ENCODE measurements around the gene PNMA8A.

PNMA8A gene

DNA sequence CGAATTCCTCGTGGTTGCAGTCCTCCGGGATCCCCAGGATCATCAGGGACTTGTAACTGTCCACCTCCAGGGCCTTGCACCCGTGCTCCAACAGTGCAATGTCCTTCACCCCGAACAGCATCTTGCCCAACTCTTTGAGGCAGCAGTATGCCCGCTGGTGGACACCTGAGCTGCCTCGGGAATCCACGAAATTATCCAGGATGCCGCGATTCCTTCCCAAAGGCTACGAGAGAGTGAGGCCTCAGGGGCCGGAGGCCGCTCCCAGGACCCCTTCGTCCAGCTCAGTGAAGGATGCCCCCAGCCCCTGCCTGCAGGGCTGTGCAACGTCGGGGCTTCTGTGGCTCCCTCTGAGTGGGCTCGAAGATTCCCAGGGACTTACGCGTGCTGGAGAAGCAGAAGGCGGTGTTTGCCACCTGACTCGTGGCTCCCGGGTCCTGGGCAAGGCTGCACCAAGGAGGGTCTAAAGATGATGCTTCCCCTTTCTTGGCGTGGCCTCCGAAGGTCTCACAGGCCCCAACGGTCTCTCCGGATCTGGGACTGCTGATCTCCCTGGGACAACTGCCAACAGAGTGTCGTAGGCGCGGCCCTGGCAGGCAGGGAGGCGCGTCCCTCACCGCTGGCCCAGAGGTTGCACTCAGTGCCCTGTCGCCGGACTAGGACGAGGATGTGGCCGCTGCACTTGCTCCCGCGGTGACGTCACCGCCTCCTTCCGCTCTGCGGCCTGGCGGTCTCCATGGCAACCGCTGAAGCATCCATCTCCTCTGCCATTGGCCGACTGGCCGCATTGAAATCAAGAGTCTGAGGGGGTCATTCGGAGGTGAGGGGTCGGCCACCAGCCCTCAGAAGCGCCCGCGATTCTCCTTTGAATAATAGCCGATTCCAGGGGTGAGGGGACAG lies 42.9 kb downstream of the PNMA8A start, which contains the start of gene PNMA8C:
TSS of gene PNMA8C (minus strand) at position 698 of the 897 bp plus-strand sequence. CDS start at position 121, 577 bp downstream.
- peak; percentile 87 for DNase-seq (ENCODE audit: low spot score)

GRCh38 chr19:46427518-46428045 lies 43.8 kb downstream of the PNMA8A start:
- no peak for DNase-seq (ENCODE audit: low spot score)

DNA sequence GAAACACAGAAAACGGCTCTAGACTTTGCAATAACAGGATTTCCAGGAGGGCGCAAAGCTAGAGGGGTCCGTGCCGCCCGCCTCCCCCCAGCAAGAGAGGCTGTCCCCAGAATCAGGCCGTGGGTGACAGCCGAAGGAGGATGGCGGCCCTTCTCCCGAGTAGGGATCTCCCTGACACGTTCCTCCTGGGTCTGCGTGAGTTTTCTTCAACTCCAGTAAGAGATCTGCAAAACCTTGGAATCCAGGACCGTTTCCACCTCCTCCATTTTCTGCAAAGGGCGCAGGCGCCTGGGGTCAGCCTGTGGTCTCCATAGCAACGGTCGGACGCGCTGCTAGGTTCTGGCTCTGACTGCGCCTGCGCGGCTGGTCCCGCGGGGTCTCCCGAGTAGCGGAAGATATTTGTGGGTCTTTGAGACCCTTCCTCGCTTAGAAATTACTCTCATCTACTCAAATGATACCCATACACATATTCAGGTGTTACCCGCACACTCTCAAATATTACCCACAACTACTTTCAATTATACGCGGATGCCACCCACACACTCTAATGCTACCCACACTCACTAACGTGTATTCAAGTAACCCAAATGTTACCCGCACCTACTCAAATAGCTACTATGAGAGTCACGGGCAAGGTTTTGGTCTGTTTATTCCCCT lies 44.7 kb downstream of the PNMA8A start:
- peak; percentile 90 for DNase-seq (ENCODE audit: low spot score)

DNA sequence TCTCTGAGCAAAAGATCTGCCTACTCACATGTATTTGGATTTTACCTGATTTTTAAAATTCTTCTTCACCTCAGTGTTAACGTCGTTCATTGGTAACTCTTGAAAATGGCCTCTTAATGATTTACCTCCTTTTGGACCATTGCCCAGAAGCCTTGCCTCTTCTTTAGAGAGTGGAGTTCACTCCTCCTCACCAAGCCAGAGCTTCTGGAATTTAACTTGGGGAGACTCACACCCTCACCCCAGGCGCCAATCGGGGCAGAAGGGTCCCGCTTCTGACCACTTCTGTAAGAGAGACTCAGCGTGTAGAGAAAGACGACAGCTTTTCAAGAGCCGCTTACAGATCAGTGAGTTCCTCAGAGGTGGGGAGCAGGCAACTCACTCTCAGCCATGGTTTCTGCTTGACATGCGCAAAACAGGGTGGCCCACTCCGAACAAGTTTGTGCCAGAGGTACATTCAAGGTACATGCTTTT lies 45.3 kb downstream of the PNMA8A start:
- DNase-seq (ENCODE audit: low spot score) = no peak

DNA sequence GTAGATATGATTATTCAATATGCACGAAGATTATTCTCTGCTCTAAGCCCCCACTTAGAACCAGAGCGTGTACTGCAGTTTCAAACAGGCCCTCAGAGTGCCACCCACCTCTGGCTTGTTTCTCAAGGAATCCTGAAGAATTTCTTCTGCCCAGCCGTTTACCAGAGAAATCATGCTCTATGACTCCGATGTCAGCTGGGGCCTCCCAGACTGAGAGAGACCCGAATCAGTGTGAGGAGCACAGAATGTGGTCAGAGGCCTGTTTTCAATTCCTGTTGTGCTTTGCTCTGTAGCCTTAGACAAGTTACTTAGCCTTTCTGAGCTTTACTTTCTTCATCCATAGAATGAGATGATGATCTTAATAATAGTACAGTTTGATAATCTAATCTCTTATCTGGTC lies 48.2 kb downstream of the PNMA8A start:
- DNase-seq (ENCODE audit: low spot score) = no peak

DNA sequence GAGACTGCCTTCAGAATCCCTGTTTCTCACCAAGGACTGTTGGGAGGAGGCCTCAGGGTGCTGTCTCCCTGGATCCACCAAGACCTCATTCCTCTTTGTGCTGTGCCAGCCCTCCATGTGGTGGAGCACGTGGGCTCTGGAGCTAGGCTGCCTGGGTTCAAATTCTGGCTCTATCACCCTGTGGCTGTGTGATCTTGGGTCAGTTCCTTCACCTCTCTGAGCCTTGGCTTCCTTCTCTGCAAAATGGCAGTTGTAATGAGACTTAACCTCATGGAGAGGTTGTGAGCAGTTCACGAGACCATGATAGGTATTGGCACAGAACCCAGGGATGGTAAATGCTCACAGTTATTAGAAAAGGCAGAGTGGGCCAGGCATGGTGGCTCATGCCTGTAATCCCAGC lies 49.0 kb downstream of the PNMA8A start:
- DNase-seq (ENCODE audit: low spot score) = no peak

GRCh38 chr19:46420056-46420455 lies 51.3 kb downstream of the PNMA8A start:
- no peak for DNase-seq (ENCODE audit: low spot score)
